SK-N-SH (cell line): Measurements from ENCODE around the gene CEP78. TPM values are rescaled to one million over a fixed set of nuclear protein-coding genes. Genes with fewer than 3 reads are reported as not detected.

Source experiments
- CTCF ChIA-PET: fragments of 300-600, 350-600 bp; formaldehyde crosslinking; extraction: SDS; loops from one replicate; lab custom pipeline; 2021; lab: Yijun Ruan, JAX
- POLR2A ChIA-PET: fragments of 350-600 bp; sonication (Branson Sonifier 250); formaldehyde crosslinking; extraction: SDS; loops from one replicate; lab custom pipeline; 2020; ENCODE audit warnings: antibody characterized with exemption, inconsistent platforms; lab: Yijun Ruan, JAX
- DNase-seq: peaks from one replicate; pipeline ENCODE4 v3.0.0; 2012
- H2AFZ ChIP-seq: fragments of 200-600 bp; sonication (generic); 2 replicates; pipeline ENCODE4 v1.8.1; 2016; ENCODE audit warnings: antibody characterized with exemption, mild to moderate bottlenecking, low read depth
- H3F3A ChIP-seq: fragments of 200-600 bp; sonication (generic); replicated peaks from 2 replicates; pipeline ENCODE3; 2016; ENCODE audit warnings: antibody characterized with exemption, mild to moderate bottlenecking; ENCODE audit not compliant: insufficient read depth
- H3K27ac ChIP-seq, 2 experiments: fragments of 200-500 bp in 1 of 2; fragments of 200-600 bp in 1 of 2; sonication (Bioruptor generic) in 1 of 2; sonication (generic), shearing (Covaris generic) in 1 of 2; 2 replicates each; pipeline versions ENCODE4 v1.5.1 to v1.6.1; 2014 to 2016; ENCODE audit warnings: low read depth in 2 of 2, inconsistent platforms in 1 of 2, low read length in 1 of 2, mild to moderate bottlenecking in 1 of 2, mixed read lengths in 1 of 2
- H3K27me3 ChIP-seq: fragments of 200-600 bp; sonication (generic), shearing (Covaris generic); 2 replicates; pipeline ENCODE4 v1.6.1; 2016; ENCODE audit warnings: mixed run types; ENCODE audit not compliant: insufficient read depth
- H3K36me3 ChIP-seq, 2 experiments: fragments of 200-500 bp in 1 of 2; fragments of 200-600 bp in 1 of 2; sonication (Bioruptor generic) in 1 of 2; sonication (generic) in 1 of 2; replicated peaks in 1 of 2; 2 replicates each; pipeline versions ENCODE3 to v1.5.1; 2014 to 2016; ENCODE audit warnings: low read length in 1 of 2, mild to moderate bottlenecking in 1 of 2; ENCODE audit not compliant: insufficient read depth in 2 of 2, control insufficient read depth in 1 of 2
- H3K4me1 ChIP-seq, 2 experiments: fragments of 200-500 bp in 1 of 2; fragments of 200-600 bp in 1 of 2; sonication (Bioruptor generic) in 1 of 2; sonication (generic), shearing (Covaris generic) in 1 of 2; 2 replicates each; pipeline versions ENCODE4 v1.5.1 to v1.6.1; 2014 to 2016; ENCODE audit warnings: low read depth in 1 of 2, low read length in 1 of 2, mixed run types in 1 of 2; ENCODE audit not compliant: insufficient read depth in 2 of 2, control insufficient read depth in 1 of 2
- H3K4me2 ChIP-seq: fragments of 200-600 bp; sonication (generic), shearing (Covaris generic); 2 replicates; pipeline ENCODE4 v1.6.1; 2017; ENCODE audit warnings: mixed run types
- H3K4me3 ChIP-seq, 2 experiments: fragments of 200-500 bp in 1 of 2; fragments of 200-600 bp in 1 of 2; sonication (Bioruptor generic) in 1 of 2; sonication (generic), shearing (Covaris generic) in 1 of 2; 2 replicates each; pipeline versions ENCODE4 v1.5.1 to v1.8.1; 2014 to 2016; ENCODE audit warnings: low read depth in 2 of 2, inconsistent platforms in 1 of 2, low read length in 1 of 2, mild to moderate bottlenecking in 1 of 2, mixed read lengths in 1 of 2, moderate library complexity in 1 of 2
- H3K79me2 ChIP-seq: fragments of 200-600 bp; sonication (generic); 2 replicates; pipeline ENCODE4 v1.8.1; 2017; ENCODE audit warnings: mild to moderate bottlenecking; ENCODE audit not compliant: insufficient read depth
- H3K9ac ChIP-seq: fragments of 200-600 bp; sonication (generic); 2 replicates; pipeline ENCODE4 v1.6.1; 2017; ENCODE audit warnings: mixed run types
- H3K9me2 ChIP-seq: fragments of 200-600 bp; sonication (generic); 2 replicates; pipeline ENCODE4 v1.6.1; 2017; ENCODE audit warnings: mixed run types
- H3K9me3 ChIP-seq: fragments of 200-600 bp; sonication (generic); 2 replicates; pipeline ENCODE4 v1.6.1; 2017; ENCODE audit warnings: mixed run types, mild to moderate bottlenecking, moderate library complexity
- H4K20me1 ChIP-seq: fragments of 200-600 bp; sonication (generic); 2 replicates; pipeline ENCODE4 v1.6.1; 2017; ENCODE audit warnings: mild to moderate bottlenecking, mixed run types; ENCODE audit not compliant: insufficient read depth
- EZH2phosphoT487 ChIP-seq: fragments of 200-600 bp; sonication (generic); IDR thresholded peaks from 2 replicates; pipeline ENCODE4 v1.6.1; 2017; ENCODE audit warnings: low read depth, mixed run types, mild to moderate bottlenecking, antibody characterized with exemption, moderate library complexity, borderline replicate concordance
- FOXJ3 ChIP-seq: sonication (generic); formaldehyde crosslinking; IDR thresholded peaks from 2 replicates; pipeline ENCODE4 v1.5.1; 2020; ENCODE audit warnings: mild to moderate bottlenecking, missing genetic modification reagents
- MEF2A ChIP-seq: IDR thresholded peaks from 2 replicates; pipeline ENCODE4 v1.4.0; 2012; ENCODE audit warnings: low read depth, borderline replicate concordance
- TAF1 ChIP-seq: IDR thresholded peaks from 2 replicates; pipeline ENCODE4 v1.6.1; 2012; ENCODE audit warnings: low read depth, mild to moderate bottlenecking, low read length, moderate library complexity, borderline replicate concordance
- TEAD4 ChIP-seq: IDR thresholded peaks from 2 replicates; pipeline ENCODE4 v1.4.0; 2012; ENCODE audit warnings: mild to moderate bottlenecking, borderline replicate concordance; ENCODE audit not compliant: insufficient read depth
- WGBS: methylation state at CpG from one replicate; pipeline ENCODE4 v1.1.6; 2017; ENCODE audit warnings: low lambda C conversion rate; 5-methylcytosine and 5-hydroxymethylcytosine counted together
- polyA plus RNA-seq, 3 experiments: library from polyadenylated mRNA; depleted of rRNA; stranded (reverse); fragments of >200 nt; gene quantifications; 2 replicates each; pipeline ENCODE4 v1.2.3, GENCODE V29; 2012
- TF ChIP-seq, protein P1 (sequence below): IDR thresholded peaks from 2 replicates; pipeline ENCODE4 v1.4.0; 2012; ENCODE audit warnings: low read depth
- TF ChIP-seq, protein P2 (sequence below): fragments of 150-350 bp; IDR thresholded peaks from 2 replicates; pipeline ENCODE4 v1.6.1; 2017; ENCODE audit warnings: antibody characterized with exemption, low read length, low read depth, borderline replicate concordance
- TF ChIP-seq, protein P3 (sequence below): IDR thresholded peaks from 2 replicates; pipeline ENCODE4 v1.4.0; 2012; ENCODE audit warnings: low read depth, borderline replicate concordance
- TF ChIP-seq, protein P4 (sequence below): IDR thresholded peaks from 2 replicates; pipeline ENCODE4 v1.6.1; 2012; ENCODE audit warnings: mild to moderate bottlenecking, low read depth, low read length, moderate library complexity
- TF ChIP-seq, protein P5 (sequence below): fragments of 150-350 bp; IDR thresholded peaks from 2 replicates; pipeline ENCODE4 v1.6.1; 2016; ENCODE audit warnings: mild to moderate bottlenecking, low read depth, low read length

CEP78 gene
- polyA plus RNA-seq, 1 of the 3 experiments (the other 2 are of a cell fraction) = 6.2 TPM

DNA sequence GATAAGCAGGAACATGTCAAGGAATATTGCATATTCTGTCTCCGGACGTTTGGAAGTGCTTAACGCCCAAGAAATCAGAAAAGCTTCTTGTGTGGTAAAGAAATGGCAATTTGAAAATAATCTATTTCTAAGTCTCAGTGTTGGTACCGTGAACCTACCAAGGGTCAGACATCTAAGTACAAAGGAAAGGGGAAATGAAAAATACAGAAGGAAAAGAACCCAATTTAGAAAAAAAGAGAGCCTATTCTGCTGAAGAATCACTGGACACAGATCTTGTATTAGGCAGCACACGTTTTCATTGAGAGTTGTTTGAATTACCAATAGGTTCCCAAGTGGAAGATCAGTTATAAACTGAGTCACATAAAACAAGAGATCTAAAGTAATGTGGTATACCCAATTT, 46.9 kb upstream of the CEP78 start:
- Histone ChIP-seq H3K9me3 (no peaks in the 10 kb centered on the region), H3F3A (no peaks in the 10 kb centered on the region), H4K20me1 (no peaks in the 10 kb centered on the region), H3K27me3 (no peaks in the 10 kb centered on the region), H3K36me3 (no peaks in the 10 kb centered on the region), H2AFZ (no peak overlapping the region), H3K9me2 (no peaks in the 10 kb centered on the region), H3K4me3 (no peak overlapping the region), H3K79me2 (no peaks in the 10 kb centered on the region), H3K4me2 (no peak overlapping the region), H3K9ac (no peak overlapping the region)
- CTCF ChIA-PET = no interaction called here
- DNase-seq = no peak
- WGBS = 56% methylated on average over 5 of the region's 5 CpGs
- TF ChIP-seq TAF1 = no peak
- TF ChIP-seq FOXJ3 (CRISPR knock-in tag) = no peak
- TF ChIP-seq TEAD4 = no peak
- TF ChIP-seq, protein P1, sequence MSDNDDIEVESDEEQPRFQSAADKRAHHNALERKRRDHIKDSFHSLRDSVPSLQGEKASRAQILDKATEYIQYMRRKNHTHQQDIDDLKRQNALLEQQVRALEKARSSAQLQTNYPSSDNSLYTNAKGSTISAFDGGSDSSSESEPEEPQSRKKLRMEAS = no peak
- TF ChIP-seq MEF2A = no peak
- TF ChIP-seq, protein P2, sequence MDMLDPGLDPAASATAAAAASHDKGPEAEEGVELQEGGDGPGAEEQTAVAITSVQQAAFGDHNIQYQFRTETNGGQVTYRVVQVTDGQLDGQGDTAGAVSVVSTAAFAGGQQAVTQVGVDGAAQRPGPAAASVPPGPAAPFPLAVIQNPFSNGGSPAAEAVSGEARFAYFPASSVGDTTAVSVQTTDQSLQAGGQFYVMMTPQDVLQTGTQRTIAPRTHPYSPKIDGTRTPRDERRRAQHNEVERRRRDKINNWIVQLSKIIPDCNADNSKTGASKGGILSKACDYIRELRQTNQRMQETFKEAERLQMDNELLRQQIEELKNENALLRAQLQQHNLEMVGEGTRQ = no peak
- TF ChIP-seq EZH2phosphoT487 = no peak
- TF ChIP-seq, protein P3, sequence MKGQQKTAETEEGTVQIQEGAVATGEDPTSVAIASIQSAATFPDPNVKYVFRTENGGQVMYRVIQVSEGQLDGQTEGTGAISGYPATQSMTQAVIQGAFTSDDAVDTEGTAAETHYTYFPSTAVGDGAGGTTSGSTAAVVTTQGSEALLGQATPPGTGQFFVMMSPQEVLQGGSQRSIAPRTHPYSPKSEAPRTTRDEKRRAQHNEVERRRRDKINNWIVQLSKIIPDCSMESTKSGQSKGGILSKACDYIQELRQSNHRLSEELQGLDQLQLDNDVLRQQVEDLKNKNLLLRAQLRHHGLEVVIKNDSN = no peak
- TF ChIP-seq, protein P4, sequence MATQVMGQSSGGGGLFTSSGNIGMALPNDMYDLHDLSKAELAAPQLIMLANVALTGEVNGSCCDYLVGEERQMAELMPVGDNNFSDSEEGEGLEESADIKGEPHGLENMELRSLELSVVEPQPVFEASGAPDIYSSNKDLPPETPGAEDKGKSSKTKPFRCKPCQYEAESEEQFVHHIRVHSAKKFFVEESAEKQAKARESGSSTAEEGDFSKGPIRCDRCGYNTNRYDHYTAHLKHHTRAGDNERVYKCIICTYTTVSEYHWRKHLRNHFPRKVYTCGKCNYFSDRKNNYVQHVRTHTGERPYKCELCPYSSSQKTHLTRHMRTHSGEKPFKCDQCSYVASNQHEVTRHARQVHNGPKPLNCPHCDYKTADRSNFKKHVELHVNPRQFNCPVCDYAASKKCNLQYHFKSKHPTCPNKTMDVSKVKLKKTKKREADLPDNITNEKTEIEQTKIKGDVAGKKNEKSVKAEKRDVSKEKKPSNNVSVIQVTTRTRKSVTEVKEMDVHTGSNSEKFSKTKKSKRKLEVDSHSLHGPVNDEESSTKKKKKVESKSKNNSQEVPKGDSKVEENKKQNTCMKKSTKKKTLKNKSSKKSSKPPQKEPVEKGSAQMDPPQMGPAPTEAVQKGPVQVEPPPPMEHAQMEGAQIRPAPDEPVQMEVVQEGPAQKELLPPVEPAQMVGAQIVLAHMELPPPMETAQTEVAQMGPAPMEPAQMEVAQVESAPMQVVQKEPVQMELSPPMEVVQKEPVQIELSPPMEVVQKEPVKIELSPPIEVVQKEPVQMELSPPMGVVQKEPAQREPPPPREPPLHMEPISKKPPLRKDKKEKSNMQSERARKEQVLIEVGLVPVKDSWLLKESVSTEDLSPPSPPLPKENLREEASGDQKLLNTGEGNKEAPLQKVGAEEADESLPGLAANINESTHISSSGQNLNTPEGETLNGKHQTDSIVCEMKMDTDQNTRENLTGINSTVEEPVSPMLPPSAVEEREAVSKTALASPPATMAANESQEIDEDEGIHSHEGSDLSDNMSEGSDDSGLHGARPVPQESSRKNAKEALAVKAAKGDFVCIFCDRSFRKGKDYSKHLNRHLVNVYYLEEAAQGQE = no peak
- TF ChIP-seq, protein P5, sequence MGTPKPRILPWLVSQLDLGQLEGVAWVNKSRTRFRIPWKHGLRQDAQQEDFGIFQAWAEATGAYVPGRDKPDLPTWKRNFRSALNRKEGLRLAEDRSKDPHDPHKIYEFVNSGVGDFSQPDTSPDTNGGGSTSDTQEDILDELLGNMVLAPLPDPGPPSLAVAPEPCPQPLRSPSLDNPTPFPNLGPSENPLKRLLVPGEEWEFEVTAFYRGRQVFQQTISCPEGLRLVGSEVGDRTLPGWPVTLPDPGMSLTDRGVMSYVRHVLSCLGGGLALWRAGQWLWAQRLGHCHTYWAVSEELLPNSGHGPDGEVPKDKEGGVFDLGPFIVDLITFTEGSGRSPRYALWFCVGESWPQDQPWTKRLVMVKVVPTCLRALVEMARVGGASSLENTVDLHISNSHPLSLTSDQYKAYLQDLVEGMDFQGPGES = no peak
- TF ChIP-seq, all 33 proteins: peak for 0
- Histone ChIP-seq H3K4me1 (no peaks in the 10 kb centered on the region), H3K27ac (no peak overlapping the region)
- POLR2A ChIA-PET = no interaction called here
